Stimulated activated CD4-positive, alpha-beta T cell treated with anti-CD3 and anti-CD28 coated beads, Interleukin-4, amount 100 ng/mL, for 48 hours (primary cell): ENCODE results near the gene SEMA3B.

Source experiments
- DNase-seq, 2 donors: peaks; one replicate each; pipeline ENCODE4 v3.0.0-alpha.2; 2020; ENCODE audit warnings: low read depth in 2 of 2

SEMA3B gene

GRCh38 chr3:50314816-50315215 is 45.9 kb downstream of the SEMA3B start:
- no peak for DNase-seq

DNA sequence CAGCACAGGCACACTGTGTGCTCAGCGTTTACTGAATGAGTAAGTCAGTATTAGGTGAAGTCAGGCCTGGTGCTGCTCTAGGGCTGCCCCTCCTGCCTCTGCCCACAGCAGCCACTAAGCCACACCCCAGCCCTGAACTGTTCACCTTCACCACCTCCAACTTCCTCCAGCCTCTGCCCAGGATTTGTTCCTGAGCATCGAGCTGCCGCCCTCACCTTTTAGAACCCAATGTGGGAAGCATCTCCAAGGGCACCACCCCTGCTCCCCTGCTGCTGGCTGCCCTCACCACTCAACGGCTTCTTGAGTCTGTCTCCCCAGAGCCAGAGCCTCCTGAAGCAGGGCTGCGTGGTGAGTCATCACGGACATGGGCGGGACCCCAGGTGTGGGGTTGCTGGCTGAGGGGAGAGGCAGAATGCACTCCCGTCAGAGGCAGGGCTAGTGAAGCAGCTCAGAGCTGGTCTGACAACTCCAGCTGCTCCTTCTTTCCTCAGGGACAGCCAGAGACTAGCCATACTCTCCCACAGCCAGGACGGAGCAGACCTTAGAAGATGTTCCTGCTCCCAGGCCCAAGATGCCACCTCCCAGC is 47.8 kb downstream of the SEMA3B start:
- DNase-seq: no peak

DNA sequence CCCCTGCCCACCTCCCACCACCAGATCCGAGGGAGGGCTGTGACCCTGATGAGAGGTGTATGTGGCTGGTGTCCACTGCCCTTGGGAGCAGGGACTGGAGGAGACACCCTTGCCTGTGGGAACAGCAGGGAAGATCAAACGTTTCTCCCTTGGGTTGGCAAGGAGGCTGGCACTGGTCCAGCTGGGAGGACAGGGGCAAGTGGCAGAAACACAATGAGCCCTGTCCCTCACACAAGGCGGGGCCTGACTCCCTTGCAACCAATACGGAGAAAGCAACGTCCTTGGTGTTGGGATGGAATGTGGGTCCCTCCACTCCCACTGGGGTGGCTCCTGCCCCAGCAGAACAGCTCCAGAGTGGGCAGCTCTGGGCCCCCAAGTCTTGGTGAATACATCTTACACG is 48.4 kb downstream of the SEMA3B start:
- no peak for DNase-seq

DNA sequence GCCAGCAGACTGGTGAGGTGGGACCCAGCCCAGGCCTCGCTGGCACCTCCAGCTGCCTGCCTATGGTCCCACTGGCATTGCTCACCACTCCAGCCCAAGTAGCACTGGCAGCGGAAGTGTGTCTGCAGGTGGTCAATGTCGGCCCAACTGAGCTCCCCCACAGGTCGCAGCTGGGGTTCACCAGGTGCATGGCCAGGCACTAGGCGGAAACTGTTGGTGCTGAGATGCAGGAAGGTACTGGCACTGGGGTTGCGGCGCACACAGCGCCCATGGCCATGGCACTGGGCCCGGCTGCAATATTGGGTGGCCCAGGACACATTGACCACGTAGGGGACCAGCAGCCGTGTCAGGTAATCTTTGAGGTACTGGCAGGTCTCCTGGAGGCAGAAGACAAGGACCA is 49.2 kb downstream of the SEMA3B start:
- DNase-seq: no peak

GRCh38 chr3:50318615-50319014 is 49.7 kb downstream of the SEMA3B start:
- no peak for DNase-seq

GRCh38 chr3:50319181-50319893 is 50.4 kb downstream of the SEMA3B start:
- no peak for DNase-seq

DNA sequence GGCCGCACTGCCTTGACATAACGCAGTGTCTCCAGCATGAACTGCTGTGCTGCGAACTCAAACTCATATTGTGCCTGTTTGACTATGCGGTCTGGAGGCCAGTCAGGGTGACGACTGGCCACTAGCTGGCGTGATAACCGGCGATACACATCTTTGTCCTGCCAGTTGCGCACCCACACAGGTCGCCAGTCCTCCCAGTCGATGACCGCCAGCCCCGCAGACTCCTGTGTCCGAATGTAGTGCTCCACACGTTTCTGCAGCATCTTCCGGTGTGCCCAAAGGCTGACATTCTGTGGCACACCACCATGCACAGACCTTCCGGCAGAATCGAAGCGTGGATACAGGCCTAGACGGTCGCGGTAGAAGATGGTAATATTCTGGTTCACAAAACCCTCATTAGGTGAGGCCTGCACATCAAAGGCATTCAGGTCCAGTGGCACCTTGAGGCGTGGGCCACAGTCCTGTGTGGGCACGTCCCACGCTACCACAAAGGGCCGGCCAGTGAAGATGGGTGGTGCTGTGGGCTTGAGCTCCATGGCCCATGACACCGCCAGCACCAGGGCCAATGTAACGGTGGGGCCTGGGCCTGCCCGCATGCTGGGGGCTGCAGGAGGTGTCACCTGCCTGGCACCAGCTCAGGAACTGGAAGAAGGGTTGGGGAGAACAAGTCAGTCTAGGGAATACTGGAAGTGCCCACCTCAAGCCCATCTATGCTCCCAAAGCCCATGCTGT is 51.1 kb downstream of the SEMA3B start:
- DNase-seq: no peak

DNA sequence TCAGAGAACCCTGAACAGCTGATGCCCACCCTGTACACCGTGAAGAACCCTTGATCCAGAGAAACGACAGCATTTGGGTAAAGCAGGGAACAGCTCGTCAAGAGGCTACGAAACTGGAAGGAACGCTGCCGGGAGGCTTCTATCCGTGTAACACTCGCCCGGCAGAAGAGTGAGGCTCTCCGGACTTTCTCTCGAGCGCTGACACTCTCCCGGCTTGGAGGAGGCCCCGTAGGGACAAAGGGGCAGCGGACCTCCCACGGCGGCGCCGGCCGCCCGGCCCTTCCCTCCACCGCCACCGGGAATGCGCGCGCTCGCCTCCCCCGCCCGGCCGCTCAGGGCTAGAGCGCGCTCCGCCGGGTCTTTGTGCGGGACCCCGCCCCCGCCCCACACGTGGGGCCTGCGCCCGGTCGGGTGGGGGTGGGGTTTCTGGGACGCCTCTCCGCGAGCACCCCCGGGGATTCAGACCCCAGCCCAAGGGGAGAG is 51.9 kb downstream of the SEMA3B start:
- peak in 1 of 2 donors; percentile 62 for DNase-seq

DNA sequence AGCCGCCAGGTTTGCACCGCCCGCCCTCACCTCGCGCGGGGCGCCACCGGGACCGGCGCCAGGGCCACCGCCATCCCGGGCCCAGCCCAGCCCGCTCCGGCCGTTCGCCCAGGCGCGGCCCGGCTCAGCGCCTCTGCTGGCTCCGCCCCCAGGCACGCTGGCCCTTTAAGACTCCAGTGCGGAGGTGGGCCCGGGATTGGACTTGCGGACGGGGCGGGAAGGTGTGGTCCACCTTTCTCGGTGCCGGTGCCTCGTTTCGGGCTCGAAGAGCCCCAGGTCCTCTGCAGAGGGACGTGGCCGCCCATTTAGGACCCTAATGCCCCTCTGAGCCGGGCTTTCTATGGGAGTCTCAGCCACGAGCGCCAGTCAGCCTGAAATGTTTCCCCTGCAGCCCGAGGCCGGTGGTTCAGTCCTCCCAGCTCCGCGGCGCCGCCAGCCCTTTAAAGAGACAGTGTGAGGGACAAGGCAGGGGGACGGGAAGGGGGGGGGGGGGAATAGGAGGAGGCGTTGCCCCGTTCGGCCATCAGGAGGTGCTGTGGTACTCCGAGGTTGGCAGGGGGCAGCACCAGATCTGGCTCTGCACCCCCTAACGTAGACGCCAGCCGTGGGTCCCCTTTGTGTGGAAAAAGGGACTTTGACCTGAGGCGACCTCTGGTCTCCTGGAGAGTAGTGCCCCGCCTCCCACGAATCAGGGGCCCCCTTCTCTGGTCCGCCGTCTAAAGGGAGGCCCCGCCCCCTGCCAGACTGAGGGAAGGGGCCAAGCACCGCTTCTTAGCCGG is 52.6 kb downstream of the SEMA3B start:
- DNase-seq: peak; percentile 75 to 84

GRCh38 chr3:50322115-50322385 is 53.1 kb downstream of the SEMA3B start:
- DNase-seq: no peak

GRCh38 chr3:50322386-50323091 is 53.6 kb downstream of the SEMA3B start, which contains the start of gene HYAL2:
Gene HYAL2, minus strand, starts transcription at chr3:50322745. Its CDS starts 2,256 bp downstream, at chr3:50320489.
- no peak for DNase-seq

GRCh38 chr3:50323092-50323600 is 54.2 kb downstream of the SEMA3B start:
- DNase-seq: no peak

DNA sequence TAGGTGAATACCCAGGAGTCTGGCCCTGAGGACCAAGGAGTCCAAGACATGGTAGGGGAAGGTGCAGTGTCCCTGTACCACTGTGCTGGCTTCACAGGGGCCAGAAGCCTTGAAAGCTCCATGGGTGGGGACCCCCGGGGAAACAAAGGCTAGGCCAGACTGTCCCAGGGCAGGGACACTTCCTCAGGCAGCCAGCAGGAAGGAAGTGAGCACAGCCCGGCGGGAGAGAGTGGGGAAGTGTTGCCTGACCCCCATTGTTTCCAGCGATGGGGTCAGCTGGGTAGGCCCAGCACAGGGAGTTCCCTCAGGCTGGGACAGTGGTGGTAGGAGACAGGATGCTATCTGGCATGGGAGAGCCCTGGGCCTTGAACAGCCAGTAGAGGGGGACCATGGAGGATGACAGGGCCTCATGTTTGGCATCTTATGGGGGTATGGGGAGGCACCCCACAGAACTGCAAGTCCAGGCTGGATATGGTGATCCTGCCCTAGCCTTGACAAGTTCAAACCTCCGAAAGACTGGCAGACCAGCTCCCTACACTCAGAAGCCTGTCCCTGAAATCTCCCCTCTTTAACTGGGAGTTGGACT is 54.8 kb downstream of the SEMA3B start:
- DNase-seq: no peak

DNA sequence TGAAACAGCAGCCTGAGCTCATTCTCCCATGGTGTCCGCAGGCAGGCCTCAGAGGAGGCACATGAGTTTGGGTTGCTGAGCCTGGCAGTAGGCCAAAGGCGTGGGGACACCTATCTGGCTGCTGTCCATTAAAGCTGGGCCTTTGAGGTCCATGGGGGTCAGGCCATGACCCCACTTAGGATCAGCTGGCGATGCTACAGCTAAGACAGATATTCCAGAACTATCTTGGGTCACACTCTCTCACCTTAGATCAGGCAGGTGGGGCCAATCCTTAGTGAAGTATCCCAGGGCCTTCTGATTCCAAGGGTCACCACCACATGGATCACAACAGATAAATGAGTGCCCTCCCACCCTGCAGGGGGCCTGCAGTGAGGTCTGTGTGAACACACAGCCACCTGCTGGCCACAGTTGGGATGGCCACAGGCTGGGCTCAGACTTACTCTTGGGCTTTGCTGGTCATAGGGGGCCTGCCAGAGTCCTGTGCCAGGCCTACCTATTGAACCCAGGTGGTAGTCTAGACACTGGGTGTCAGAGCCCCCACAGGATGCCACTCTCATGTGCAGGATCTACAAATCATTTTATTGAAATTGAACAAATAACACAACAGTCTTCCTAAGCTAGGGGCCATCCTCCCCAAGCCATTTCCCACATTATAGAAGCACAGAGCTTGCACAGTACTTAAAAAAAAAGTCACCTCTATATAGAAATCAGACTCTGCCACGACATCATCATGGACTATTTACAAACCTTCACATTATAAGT is 55.6 kb downstream of the SEMA3B start:
- DNase-seq: peak; percentile 52 to 57

- no peak for DNase-seq
Measured at GRCh38 chr3:50325113-50325480, 56.1 kb downstream of the SEMA3B start.

- no peak for DNase-seq
Measured at GRCh38 chr3:50325497-50326181, 56.7 kb downstream of the SEMA3B start.

DNA sequence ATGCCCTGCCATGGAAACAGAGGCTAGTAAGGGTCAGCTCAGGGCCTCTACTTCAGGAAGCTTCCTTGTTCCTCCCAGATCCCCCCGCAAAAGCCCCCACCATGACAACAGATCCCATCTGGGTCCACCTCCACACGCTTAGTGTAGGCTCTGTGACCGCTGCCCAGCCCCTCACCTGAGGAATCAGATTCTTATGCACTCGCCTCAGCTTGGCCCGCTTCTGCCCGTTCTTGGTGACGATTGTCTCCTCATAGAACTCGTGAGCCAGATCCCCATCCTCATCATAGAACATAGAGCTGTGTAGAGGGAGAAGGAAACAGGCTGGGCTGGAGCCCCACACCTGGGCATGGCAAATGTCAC is 57.2 kb downstream of the SEMA3B start:
- no peak for DNase-seq

GRCh38 chr3:50327129-50327528 is 58.2 kb downstream of the SEMA3B start:
- DNase-seq: no peak
